NT2/D1 (cell line): ENCODE data around the gene OXT.

ENCODE experiments used
- YY1 ChIP-seq: IDR thresholded peaks from 2 replicates; pipeline ENCODE4 v1.6.1; 2011; ENCODE audit not compliant: insufficient read length, insufficient read depth
- ZNF274 ChIP-seq: IDR thresholded peaks from 2 replicates; pipeline ENCODE4 v1.6.1; 2011; ENCODE audit warnings: mild to moderate bottlenecking, low read depth, low read length

- TF ChIP-seq ZNF274 (no peak), YY1 (no peak)
Observed at GRCh38 chr20:3043322-3043721, 28.1 kb upstream of the OXT start, which contains the start of gene GNRH2.
